Right cardiac atrium (tissue), 5 donors: ENCODE results near the gene FYN. TPM values are rescaled to one million over a fixed set of nuclear protein-coding genes. Genes with fewer than 3 reads are reported as not detected.

Experiments used
- ATAC-seq, 2 donors: fragments of 200-7000 bp; cut with Tn5 transposase; one replicate each; pipeline versions ENCODE4 v1.8.0 to v1.9.1; 2020; ENCODE audit warnings: moderate library complexity in 2 of 2, mild to moderate bottlenecking in 1 of 2
- DNase-seq, 3 donors: peaks; one replicate each; pipeline ENCODE4 v3.0.0-alpha.2; 2020
- H3K27ac ChIP-seq: one replicate; pipeline ENCODE4 v1.5.1; 2013; ENCODE audit warnings: mild to moderate bottlenecking, low read length, control low read depth, moderate library complexity
- H3K27me3 ChIP-seq: one replicate; pipeline ENCODE4 v1.6.1; 2013; ENCODE audit not compliant: control insufficient read depth, insufficient read depth
- H3K4me1 ChIP-seq: one replicate; pipeline ENCODE4 v1.6.1; 2013; ENCODE audit warnings: low read length; ENCODE audit not compliant: control insufficient read depth, insufficient read depth
- H3K4me3 ChIP-seq: one replicate; pipeline ENCODE4 v1.5.1; 2013; ENCODE audit warnings: low read length, control low read depth
- H3K9me3 ChIP-seq: one replicate; pipeline ENCODE4 v1.6.1; 2013; ENCODE audit warnings: low read length; ENCODE audit not compliant: control insufficient read depth
- WGBS: extraction: QIAGEN DNeasy Blood & Tissue Kit; methylation state at CpG from one replicate; pipeline ENCODE4 v1.1.7; 2013; 5-methylcytosine and 5-hydroxymethylcytosine counted together
- intact Hi-C, 4 donors: fragments of 100-400 bp; cut with DNase I; formaldehyde crosslinking; loops; one replicate each; pipeline versions ENCODE4 v1.11.0 to v1.14.0; 2022 to 2023
- polyA plus RNA-seq: library from polyadenylated mRNA; stranded (reverse); fragments of 200-250 nt; gene quantifications from one replicate; pipeline ENCODE4 v1.2.3, GENCODE V29; 2013
- total RNA-seq, 4 donors: library from RNA; stranded (reverse); fragmentation: NEBNext Ultra II Directional; extraction: Animal tissue kit (Norgen Biotek cat#: 25700); gene quantifications; one replicate each; pipeline ENCODE4 v1.2.1, GENCODE V29; 2021
- donor health status: healthy with polysubstance abuse.
- donor health status: DM: no; HTN: yes; CAD: no.
- donor health status: DM: no; HTN: no; CAD: no.
- donor health status: DM: no; HTN: yes; CAD: no; lungs with severe emphysema.
- donor health status: DM: yes; HTN: yes; CAD: no.

FYN gene
- total and polyA plus RNA-seq, 5 donors = 29.8 to 76.6 (median 73.3) TPM

- intact Hi-C loops = no loop called here
- H3K27ac ChIP-seq = peak overlapping the region; percentile 62
These were observed 129.2 kb downstream of the FYN start for GRCh38 chr6:111743862-111744692.

GRCh38 chr6:111743360-111743759, 129.9 kb downstream of the FYN start:
- DNase-seq = no peak
- no peak for ATAC-seq
- intact Hi-C loops = no loop called here
- H3K9me3 ChIP-seq = no peaks in the 10 kb centered on the region
- WGBS = 34% methylated on average over 5 of the region's 5 CpGs
- H3K27me3 ChIP-seq = no peaks in the 10 kb centered on the region
- peak overlapping the region; percentile 6 for H3K27ac ChIP-seq
- H3K4me1 ChIP-seq = peaks cover 16% of the 10 kb centered on the region
- H3K4me3 ChIP-seq = no peak overlapping the region

More at GRCh38 chr6:111743862-111744692, 129.2 kb downstream of the FYN start:
- no peak overlapping the region for H3K4me3 ChIP-seq
- no peaks in the 10 kb centered on the region for H3K27me3 ChIP-seq
- H3K4me1 ChIP-seq = peaks cover 16% of the 10 kb centered on the region
- 34% methylated on average over 8 of the region's 8 CpGs for WGBS
- peak; percentile 80 to 89 for ATAC-seq
- H3K9me3 ChIP-seq = no peaks in the 10 kb centered on the region
- DNase-seq = peak; percentile 67 to 70 (median 68)

- DNase-seq = no peak
- Histone ChIP-seq H3K27me3 (no peaks in the 10 kb centered on the region), H3K9me3 (no peaks in the 10 kb centered on the region), H3K4me3 (no peak overlapping the region), H3K4me1 (peaks cover 20% of the 10 kb centered on the region), H3K27ac (no peak overlapping the region)
- ATAC-seq = no peak
- intact Hi-C loops = no loop called here
- 84% methylated on average over 5 of the region's 5 CpGs for WGBS
These were observed 131.9 kb downstream of the FYN start for GRCh38 chr6:111741177-111741952.

- ATAC-seq = no peak
- Histone ChIP-seq H3K4me1 (peaks cover 26% of the 10 kb centered on the region), H3K4me3 (no peak overlapping the region), H3K27ac (no peak overlapping the region), H3K9me3 (no peaks in the 10 kb centered on the region), H3K27me3 (no peaks in the 10 kb centered on the region)
- intact Hi-C loops = no loop called here
- 98% methylated on average over 1 of the region's 1 CpG for WGBS
- no peak for DNase-seq
These were observed 132.7 kb downstream of the FYN start for GRCh38 chr6:111740506-111740905.

- H3K9me3 ChIP-seq = no peaks in the 10 kb centered on the region
- WGBS = 85% methylated on average over 4 of the region's 4 CpGs
- H3K27ac ChIP-seq = no peak overlapping the region
- intact Hi-C loops = loop anchor here in 1 of 4 donors (10.0 kb wide), 1 partner anchor 126 kb away; no protein-coding TSS in a partner anchor
- no peak for ATAC-seq
- peak in 2 of 3 donors; percentile 43 to 53 for DNase-seq
- H3K4me3 ChIP-seq = no peak overlapping the region
- H3K27me3 ChIP-seq = no peaks in the 10 kb centered on the region
- H3K4me1 ChIP-seq = peaks cover 24% of the 10 kb centered on the region
These were observed 134.0 kb downstream of the FYN start for GRCh38 chr6:111739257-111739696.

GRCh38 chr6:111738631-111739030, 134.6 kb downstream of the FYN start:
- 96% methylated on average over 2 of the region's 2 CpGs for WGBS
- ATAC-seq (no peak), DNase-seq (no peak)
- H3K27me3 ChIP-seq = no peaks in the 10 kb centered on the region
- H3K27ac ChIP-seq = no peak overlapping the region
- H3K4me3 ChIP-seq = no peak overlapping the region
- peaks cover 19% of the 10 kb centered on the region for H3K4me1 ChIP-seq
- no peaks in the 10 kb centered on the region for H3K9me3 ChIP-seq
- intact Hi-C loops = loop anchor here in 1 of 4 donors (10.0 kb wide), 1 partner anchor 126 kb away; no protein-coding TSS in a partner anchor

- H3K4me3 ChIP-seq = no peak overlapping the region
- ATAC-seq = no peak
- peaks cover 16% of the 10 kb centered on the region for H3K4me1 ChIP-seq
- H3K9me3 ChIP-seq = no peaks in the 10 kb centered on the region
- no peak for DNase-seq
- intact Hi-C loops = loop anchor here in 1 of 4 donors (10.0 kb wide), 1 partner anchor 127 kb away; no protein-coding TSS in a partner anchor
- H3K27ac ChIP-seq = no peak overlapping the region
- H3K27me3 ChIP-seq = no peaks in the 10 kb centered on the region
- 97% methylated on average over 3 of the region's 3 CpGs for WGBS
These were observed 135.1 kb downstream of the FYN start for GRCh38 chr6:111738156-111738555.

GRCh38 chr6:111737065-111737521, 136.2 kb downstream of the FYN start:
- intact Hi-C loops = loop anchor here in 1 of 4 donors (10.0 kb wide), 1 partner anchor 128 kb away; no protein-coding TSS in a partner anchor
- Histone ChIP-seq H3K27me3 (no peaks in the 10 kb centered on the region), H3K4me3 (no peak overlapping the region), H3K27ac (no peak overlapping the region), H3K4me1 (peaks cover 16% of the 10 kb centered on the region), H3K9me3 (no peaks in the 10 kb centered on the region)
- DNase-seq (no peak), ATAC-seq (no peak)
- WGBS = 80% methylated on average over 3 of the region's 3 CpGs

GRCh38 chr6:111736005-111736608, 137.1 kb downstream of the FYN start:
- ATAC-seq (no peak), DNase-seq (no peak)
- 81% methylated on average over 4 of the region's 4 CpGs for WGBS
- Histone ChIP-seq H3K4me1 (peaks cover 17% of the 10 kb centered on the region), H3K27me3 (no peaks in the 10 kb centered on the region), H3K4me3 (no peak overlapping the region), H3K27ac (no peak overlapping the region), H3K9me3 (no peaks in the 10 kb centered on the region)
- intact Hi-C loops = loop anchor here in 1 of 4 donors (10.0 kb wide), 1 partner anchor 129 kb away; no protein-coding TSS in a partner anchor
